HK-2 (cell line): ENCODE results near the gene TRNT1.

Experiments used
- DNase-seq: peaks from one replicate; pipeline ENCODE4 v3.0.0-alpha.2; 2018; ENCODE audit not compliant: unreplicated experiment

TRNT1 gene

DNA sequence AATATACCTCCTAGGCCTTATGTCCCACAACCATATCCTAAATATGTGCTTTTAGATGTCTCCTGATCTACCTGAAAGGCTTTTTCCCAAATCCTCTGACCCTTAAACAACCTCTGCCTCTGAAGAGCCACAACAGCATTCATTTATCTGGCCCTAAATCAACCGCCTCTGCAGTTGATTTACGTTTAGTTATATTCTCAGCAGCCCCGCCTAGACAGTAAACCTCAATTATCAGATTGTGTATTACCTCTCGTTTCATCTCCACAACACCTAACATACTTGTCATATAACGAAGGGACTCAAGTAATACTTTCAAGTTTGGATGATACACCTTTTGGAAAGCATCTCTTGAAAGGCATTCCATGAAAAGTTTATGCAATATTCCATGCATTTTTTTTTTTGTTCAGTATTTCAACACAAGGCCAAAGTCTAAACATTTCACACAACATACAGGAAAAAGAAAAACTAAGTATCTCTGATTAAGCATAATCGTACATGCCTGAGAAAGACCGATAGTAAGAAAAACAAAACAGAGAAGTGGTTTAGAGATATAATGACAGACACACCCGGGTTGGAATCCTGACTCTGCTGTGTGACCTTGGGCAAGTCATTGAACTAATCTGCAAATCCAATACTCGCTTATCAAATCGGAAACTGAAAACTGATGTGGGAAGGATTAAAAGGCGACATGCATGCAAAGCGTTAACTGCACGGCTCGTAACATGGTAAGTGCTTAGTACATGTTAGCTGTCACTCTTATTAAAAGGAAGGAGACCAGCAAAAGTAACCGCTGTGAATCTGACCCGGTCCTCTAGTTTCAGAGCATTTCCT lies 52.0 kb downstream of the TRNT1 start:
- DNase-seq = no peak

GRCh38 chr3:3179407-3180094 lies 52.8 kb downstream of the TRNT1 start, which contains the start of gene CRBN:
CRBN (minus strand) TSS chr3:3179691; CDS start chr3:3179687, 4 bp downstream.
- peak; percentile 77 for DNase-seq

DNA sequence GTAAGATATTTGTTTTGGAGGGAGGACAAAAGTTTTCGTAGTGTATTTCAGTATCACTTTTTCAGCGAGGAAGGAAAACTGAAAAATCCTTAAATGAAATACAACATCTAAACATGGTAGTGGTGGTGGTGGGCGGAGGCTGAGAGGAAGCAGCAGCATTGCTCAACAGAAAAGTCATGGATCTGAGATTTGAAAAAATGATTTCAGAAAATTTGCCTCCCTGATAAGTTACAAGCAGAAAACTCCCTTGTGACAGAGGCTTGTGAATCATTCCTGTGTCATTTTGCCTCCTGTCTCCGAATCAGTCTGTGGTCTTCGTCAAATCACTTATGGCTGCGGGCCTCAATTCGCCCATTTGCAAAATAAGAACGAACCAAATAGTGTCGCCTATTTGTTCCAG lies 53.7 kb downstream of the TRNT1 start:
- DNase-seq = no peak

DNA sequence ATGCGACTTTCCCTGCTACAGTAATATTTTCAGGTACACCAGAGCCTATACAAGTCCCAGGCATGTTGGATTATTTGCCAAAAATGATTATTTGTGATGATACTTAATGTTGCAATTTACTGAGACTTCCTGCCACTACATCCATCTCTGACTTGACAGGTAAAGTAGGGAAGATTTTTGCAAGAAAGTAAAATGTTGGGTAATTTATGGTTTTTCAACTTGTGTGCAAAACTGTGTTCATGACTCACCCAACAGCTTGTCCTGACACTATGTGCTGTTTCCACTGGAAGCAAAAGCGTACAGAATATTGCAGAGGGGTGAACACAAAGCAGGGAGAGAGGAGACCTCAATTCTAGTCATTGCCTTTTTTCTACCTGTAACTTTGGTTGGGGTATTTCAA lies 58.1 kb downstream of the TRNT1 start:
- no peak for DNase-seq

- no peak for DNase-seq
Observed at GRCh38 chr3:3189102-3189727, 62.5 kb downstream of the TRNT1 start.

- no peak for DNase-seq
Observed at GRCh38 chr3:3189961-3190360, 63.2 kb downstream of the TRNT1 start.

GRCh38 chr3:3191675-3192285 lies 65.0 kb downstream of the TRNT1 start:
- no peak for DNase-seq

DNA sequence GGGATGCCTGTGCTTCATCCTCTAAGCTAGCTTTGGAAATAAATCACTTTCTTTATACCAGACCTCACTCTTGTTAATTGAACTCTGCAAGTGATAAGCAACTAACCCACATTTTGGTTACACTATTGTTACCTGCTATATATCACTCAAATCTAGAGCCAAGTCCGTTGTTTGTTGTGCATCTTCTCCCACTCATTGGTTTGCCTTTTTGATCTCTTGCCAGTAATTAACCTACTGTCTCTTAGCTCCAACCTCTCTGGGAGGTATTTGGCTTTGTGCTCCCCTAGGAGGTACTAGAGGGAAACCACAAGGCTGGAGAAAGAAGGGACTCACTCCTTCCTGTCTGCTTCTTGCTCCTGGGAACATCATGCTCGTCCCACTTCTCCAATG lies 65.5 kb downstream of the TRNT1 start:
- DNase-seq = no peak

DNA sequence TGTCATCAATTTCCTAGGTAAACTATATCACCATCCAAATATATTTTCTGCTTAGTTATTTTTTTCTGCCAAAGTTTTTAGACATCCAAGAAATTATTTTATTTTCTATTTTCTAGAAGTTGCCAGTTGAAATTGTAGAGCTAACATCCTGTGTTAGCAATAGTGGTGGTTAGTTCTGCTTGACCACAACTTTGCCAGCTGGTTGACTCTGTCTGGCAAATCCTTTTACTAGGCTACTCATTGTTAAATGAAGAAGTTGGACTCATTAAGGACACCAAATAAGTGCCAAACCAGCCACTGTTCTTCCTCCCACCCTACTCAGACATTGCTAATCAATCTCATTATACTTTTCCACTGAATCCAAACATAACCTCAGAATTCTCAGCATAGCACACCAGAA lies 68.1 kb downstream of the TRNT1 start:
- DNase-seq = no peak

GRCh38 chr3:3196148-3196861 lies 69.6 kb downstream of the TRNT1 start:
- peak; percentile 1 for DNase-seq
